ENCODE measurements around the gene TIMP2. TPM values are rescaled to one million over a fixed set of nuclear protein-coding genes. Genes with fewer than 3 reads are reported as not detected.

Gene TIMP2
- polyA plus RNA-seq (2011; rRNA removed) = 68.1 and 77.8 TPM in 2 replicates
- 91.7 and 124 TPM in 2 replicates for polyA plus RNA-seq (2012; cell fraction: cytosol; rRNA removed)
- polyA plus RNA-seq (2012; cell fraction: nucleus; rRNA removed) = 128 and 136 TPM in 2 replicates
- 140 to 170 TPM (median 166 TPM) in 3 replicates for polyA plus RNA-seq (2017; fragmentation: RNase III; extraction: RNeasy Plus Mini Kit Qiagen cat#74134 plus additional on column Dnase treatment)
- 46.2 and 57.5 TPM in 2 replicates for polyA minus RNA-seq (2011; rRNA and poly(A)+ RNA removed)

- H3K4me1 ChIP-seq = peaks cover 46% of the 10 kb centered on the region
- ChIA-PET CTCF (no interaction called here), POLR2A (interaction anchor here (3.3 kb wide), 1 partner anchor 8 kb away, joined by 20 read pairs; no protein-coding TSS in a partner anchor)
- TF ChIP-seq NFE2L2 (conservative IDR thresholded peaks at IDR 0.05; ENCODE audit: low read length) = no peak
- TF ChIP-seq RCOR1 (IDR thresholded peaks at IDR 0.05; ENCODE audit: low read depth, low read length) = no peak
- no peak for TF ChIP-seq ATOH8 (CRISPR knock-in tag; IDR thresholded peaks at IDR 0.05; ENCODE audit: low read depth)
- TF ChIP-seq BCL3 (IDR thresholded peaks at IDR 0.05) = peak; percentile 94
- TF ChIP-seq ESRRA (IDR thresholded peaks at IDR 0.05; ENCODE audit: borderline replicate concordance, low read length) = no peak
- TF ChIP-seq BHLHE40 (IDR thresholded peaks at IDR 0.05; ENCODE audit: low read depth, low read length) = no peak
- no peak for TF ChIP-seq FOSB (CRISPR knock-in tag; IDR thresholded peaks at IDR 0.05)
- TF ChIP-seq CHD4 (IDR thresholded peaks at IDR 0.05; ENCODE audit: borderline replicate concordance) = no peak
- TF ChIP-seq HES2 (IDR thresholded peaks at IDR 0.05) = no peak
- no peak for TF ChIP-seq TFCP2L1 (CRISPR knock-in tag; IDR thresholded peaks at IDR 0.05)
- no peak for TF ChIP-seq MAFK (IDR thresholded peaks at IDR 0.05; ENCODE audit: partially characterized antibody)
- TF ChIP-seq KDM1A (IDR thresholded peaks at IDR 0.05; ENCODE audit: low read depth) = no peak
- no peak for TF ChIP-seq ZFP36 (IDR thresholded peaks at IDR 0.05; ENCODE audit: borderline replicate concordance, partially characterized antibody)
- TF ChIP-seq SMC3 (IDR thresholded peaks at IDR 0.05) = peak; percentile 31; the same call in 2 of the 3 replicates
- no peak for TF ChIP-seq FOXS1 (CRISPR knock-in tag; IDR thresholded peaks at IDR 0.05)
- no peak for TF ChIP-seq POLR2AphosphoS2 (conservative IDR thresholded peaks at IDR 0.05; ENCODE audit: low read length)
- TF ChIP-seq SREBF2 (IDR thresholded peaks at IDR 0.05) = no peak
- no peak for TF ChIP-seq NPAS2 (CRISPR knock-in tag; IDR thresholded peaks at IDR 0.05; ENCODE audit: borderline replicate concordance)
- no peak for TF ChIP-seq REST (IDR thresholded peaks at IDR 0.05)
- no peak for TF ChIP-seq CEBPB (IDR thresholded peaks at IDR 0.05)
- TF ChIP-seq HDAC2 (IDR thresholded peaks at IDR 0.05) = no peak
- TF ChIP-seq RAD21 (conservative IDR thresholded peaks at IDR 0.05 in 1 of 2, IDR thresholded peaks at IDR 0.05 in 1 of 2) = peak in 1 of 2 experiments; percentile 34; a peak in 2 of 5 replicates
- no peak for TF ChIP-seq EP300 (IDR thresholded peaks at IDR 0.05)
- TF ChIP-seq POLR2A (IDR thresholded peaks at IDR 0.05; ENCODE audit: low read length) = peak; percentile 77
- TF ChIP-seq JUN (IDR thresholded peaks at IDR 0.05) = peak; percentile 54 to 93; a peak in 3 of 5 replicates
- TF ChIP-seq ZNF302 (CRISPR knock-in tag; IDR thresholded peaks at IDR 0.05) = no peak
- TF ChIP-seq CBX8 (IDR thresholded peaks at IDR 0.05) = no peak
- FAIRE-seq = no peak
- DNase-seq (ENCODE audit: low read depth in 1 of 2, low spot score in 1 of 2) = peak; percentile 84 to 87
- H3K4me2 ChIP-seq = peak within 1 kb of the TSS; percentile 99
- H3K4me3 ChIP-seq = peak within 1 kb of the TSS; percentile 86
- H3K9me3 ChIP-seq = no peaks in the 10 kb centered on the region
- peak within 1 kb of the TSS; percentile 97 to 99 for H3K27ac ChIP-seq
- 2% methylated on average over 9 of the region's 52 CpGs for WGBS (ENCODE audit: missing lambda C conversion rate)
- ATAC-seq = peak; percentile 72 to 76
Observed at GRCh38 chr17:78925234-78925633, at the start of gene TIMP2. Gene TIMP2, minus strand, starts transcription at chr17:78925387. Its CDS starts 299 bp downstream, at chr17:78925088.
